Ishikawa (cell line): ENCODE results near the gene BIN1.

Experiments used
- CEBPB ChIP-seq: IDR thresholded peaks from 2 replicates; pipeline ENCODE4 v1.6.1; 2012
- EGR1 ChIP-seq: IDR thresholded peaks from 2 replicates; pipeline ENCODE4 v1.6.1; 2012
- EP300 ChIP-seq: IDR thresholded peaks from 2 replicates; pipeline ENCODE4 v1.6.1; 2012; ENCODE audit warnings: borderline replicate concordance
- FOXM1 ChIP-seq: IDR thresholded peaks from 2 replicates; pipeline ENCODE4 v1.6.1; 2012; ENCODE audit warnings: low read depth, borderline replicate concordance
- TAF1 ChIP-seq: IDR thresholded peaks from 2 replicates; pipeline ENCODE4 v1.6.1; 2012; ENCODE audit warnings: low read depth, mild to moderate bottlenecking
- TEAD4 ChIP-seq: IDR thresholded peaks from 2 replicates; pipeline ENCODE4 v1.6.1; 2012
- TF ChIP-seq, protein P1 (sequence below): IDR thresholded peaks from 2 replicates; pipeline ENCODE4 v1.6.1; 2012
- TF ChIP-seq, protein P2 (sequence below): IDR thresholded peaks from 2 replicates; pipeline ENCODE4 v1.6.1; 2012; ENCODE audit warnings: low read depth, mild to moderate bottlenecking

DNA sequence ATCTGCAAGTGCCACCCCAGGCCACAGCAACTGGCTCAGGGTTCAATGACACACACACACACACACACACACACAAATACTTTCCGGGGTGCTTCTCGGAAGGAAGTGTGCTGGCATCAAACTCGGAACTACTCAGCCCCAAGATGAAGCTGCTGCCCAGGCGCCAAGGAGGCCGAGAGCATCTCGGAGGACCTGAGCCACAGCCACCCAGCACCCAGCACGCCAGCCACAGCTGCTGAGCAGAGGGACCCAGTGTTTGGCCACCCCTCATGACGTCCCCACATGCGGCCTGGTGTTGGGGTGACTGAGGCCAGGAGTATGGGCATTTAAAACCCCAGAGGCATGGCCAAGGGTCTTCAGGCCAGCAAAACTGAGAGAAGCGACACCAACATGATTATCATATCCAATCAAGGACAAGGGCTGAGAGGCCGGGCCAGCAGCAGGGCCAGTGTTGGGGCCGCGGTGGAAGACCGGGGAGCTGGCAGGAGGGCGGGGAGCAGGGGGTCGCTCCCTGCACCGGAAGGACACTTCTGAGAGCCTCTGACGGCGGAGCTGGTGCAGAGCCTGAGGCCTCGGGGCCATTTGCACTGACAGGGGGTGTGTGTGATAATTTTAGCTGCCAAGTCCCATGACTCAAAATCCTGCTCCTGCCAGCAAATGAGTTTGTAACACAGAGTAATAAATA, 61.8 kb downstream of the BIN1 start:
- no peak for TF ChIP-seq TEAD4
- no peak for TF ChIP-seq CEBPB
- TF ChIP-seq TAF1, result no peak
- TF ChIP-seq, protein P1, sequence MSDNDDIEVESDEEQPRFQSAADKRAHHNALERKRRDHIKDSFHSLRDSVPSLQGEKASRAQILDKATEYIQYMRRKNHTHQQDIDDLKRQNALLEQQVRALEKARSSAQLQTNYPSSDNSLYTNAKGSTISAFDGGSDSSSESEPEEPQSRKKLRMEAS, result no peak
- TF ChIP-seq EGR1, result no peak
- no peak for TF ChIP-seq EP300
- no peak for TF ChIP-seq FOXM1
- TF ChIP-seq, protein P2, sequence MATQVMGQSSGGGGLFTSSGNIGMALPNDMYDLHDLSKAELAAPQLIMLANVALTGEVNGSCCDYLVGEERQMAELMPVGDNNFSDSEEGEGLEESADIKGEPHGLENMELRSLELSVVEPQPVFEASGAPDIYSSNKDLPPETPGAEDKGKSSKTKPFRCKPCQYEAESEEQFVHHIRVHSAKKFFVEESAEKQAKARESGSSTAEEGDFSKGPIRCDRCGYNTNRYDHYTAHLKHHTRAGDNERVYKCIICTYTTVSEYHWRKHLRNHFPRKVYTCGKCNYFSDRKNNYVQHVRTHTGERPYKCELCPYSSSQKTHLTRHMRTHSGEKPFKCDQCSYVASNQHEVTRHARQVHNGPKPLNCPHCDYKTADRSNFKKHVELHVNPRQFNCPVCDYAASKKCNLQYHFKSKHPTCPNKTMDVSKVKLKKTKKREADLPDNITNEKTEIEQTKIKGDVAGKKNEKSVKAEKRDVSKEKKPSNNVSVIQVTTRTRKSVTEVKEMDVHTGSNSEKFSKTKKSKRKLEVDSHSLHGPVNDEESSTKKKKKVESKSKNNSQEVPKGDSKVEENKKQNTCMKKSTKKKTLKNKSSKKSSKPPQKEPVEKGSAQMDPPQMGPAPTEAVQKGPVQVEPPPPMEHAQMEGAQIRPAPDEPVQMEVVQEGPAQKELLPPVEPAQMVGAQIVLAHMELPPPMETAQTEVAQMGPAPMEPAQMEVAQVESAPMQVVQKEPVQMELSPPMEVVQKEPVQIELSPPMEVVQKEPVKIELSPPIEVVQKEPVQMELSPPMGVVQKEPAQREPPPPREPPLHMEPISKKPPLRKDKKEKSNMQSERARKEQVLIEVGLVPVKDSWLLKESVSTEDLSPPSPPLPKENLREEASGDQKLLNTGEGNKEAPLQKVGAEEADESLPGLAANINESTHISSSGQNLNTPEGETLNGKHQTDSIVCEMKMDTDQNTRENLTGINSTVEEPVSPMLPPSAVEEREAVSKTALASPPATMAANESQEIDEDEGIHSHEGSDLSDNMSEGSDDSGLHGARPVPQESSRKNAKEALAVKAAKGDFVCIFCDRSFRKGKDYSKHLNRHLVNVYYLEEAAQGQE, result no peak
